Right hindlimb (tissue), 1 donor: Measurements from ENCODE around the gene DNAH3.
A peak's percentile ranks its signal among the peaks of the same experiment; 100 is the strongest.
"Not testable (repeated sequence)": the region's sequence is repeated elsewhere in the genome, so short reads cannot be mapped to it uniquely, and the experiment has no call there.

Source experiments
- DNase-seq: peaks from one replicate; pipeline ENCODE4 v3.0.0-alpha.2; 2018

Gene DNAH3

DNA sequence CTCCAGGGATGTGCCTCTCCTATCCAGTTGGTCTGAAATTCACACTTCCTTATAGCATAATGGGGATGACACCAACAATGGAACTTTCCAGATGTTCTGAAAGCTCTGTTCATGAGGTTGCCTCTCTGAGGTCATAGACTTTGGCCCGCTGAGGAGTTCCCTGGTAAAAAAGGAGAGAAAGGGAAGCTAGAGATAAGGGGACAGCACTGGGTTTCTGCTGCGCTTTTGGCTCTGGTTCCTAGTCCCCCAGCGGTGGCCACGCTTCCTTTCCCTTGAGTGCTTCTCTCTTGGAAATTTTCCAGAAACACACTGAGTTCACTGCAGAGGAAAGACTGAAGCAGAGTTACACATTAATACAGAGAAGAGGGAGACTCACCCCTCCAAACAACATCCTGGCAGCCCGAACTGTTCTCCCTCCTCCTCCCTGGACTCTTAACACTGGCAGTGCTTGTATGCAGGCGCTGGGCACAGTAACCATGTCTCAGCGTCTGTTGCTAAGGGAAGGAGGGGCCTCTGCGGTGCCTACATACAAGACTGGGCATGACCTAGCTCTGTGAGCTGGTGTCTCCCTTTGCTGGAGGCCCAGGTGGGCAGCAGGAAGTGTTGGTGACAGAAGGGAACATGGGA is at the start of gene DNAH3:
TSS of gene DNAH3 (minus strand) at position 472 of the 627 bp plus-strand sequence. CDS start 527 bp downstream, outside the sequence.
- DNase-seq, result no peak

DNA sequence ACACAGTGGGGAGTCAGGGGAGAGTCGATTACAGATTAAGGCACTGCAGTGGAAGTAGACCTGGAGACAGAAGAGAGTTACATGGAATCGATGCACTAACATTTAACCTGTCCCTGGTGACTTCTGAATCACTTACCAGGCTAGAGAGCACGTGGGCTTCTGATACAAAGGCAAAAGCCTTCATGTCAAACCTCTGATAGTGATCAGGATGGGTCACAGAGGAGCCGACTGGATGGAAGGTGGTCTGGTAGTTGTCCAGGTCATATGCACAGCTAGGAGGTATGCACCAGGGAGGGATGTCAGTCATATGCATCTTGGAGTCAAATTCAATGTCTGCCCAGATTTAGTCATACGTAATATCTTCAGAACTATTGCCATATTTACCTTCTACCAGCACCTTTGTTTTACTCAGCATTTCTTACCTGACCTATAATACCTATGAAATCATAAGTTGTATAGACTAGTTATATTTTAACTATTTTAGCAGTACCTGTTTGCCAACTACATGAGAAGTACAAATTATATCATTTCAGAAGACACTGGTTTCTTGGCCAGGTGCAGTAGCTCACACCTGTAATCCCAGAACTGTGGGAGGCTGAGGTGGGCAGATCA is 49.1 kb upstream of the DNAH3 start:
- DNase-seq, result no peak

- no peak for DNase-seq
These were observed 47.0 kb upstream of the DNAH3 start for GRCh38 chr16:21197621-21198020.

DNA sequence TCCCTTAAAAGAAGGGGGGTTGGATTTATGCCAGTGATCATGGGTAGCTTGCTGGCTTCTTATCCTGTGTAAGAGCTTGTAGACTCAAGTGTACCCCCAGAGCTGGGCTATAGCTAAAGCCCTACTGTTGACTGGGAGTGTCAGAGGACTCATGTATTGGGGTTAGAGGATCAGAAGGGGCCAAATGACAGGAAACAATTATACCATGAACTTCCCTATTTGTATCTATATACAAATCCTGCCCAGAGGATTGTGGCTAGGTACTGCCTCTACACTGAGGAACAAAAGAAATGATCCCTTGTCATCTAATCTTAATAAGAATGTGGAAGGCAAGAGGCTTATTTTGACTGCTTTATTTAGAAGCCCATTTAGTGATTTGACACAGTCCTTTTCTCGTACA is 46.5 kb upstream of the DNAH3 start:
- DNase-seq, result no peak

GRCh38 chr16:21195330-21195729 is 44.7 kb upstream of the DNAH3 start:
- not testable (repeated sequence) for DNase-seq

DNA sequence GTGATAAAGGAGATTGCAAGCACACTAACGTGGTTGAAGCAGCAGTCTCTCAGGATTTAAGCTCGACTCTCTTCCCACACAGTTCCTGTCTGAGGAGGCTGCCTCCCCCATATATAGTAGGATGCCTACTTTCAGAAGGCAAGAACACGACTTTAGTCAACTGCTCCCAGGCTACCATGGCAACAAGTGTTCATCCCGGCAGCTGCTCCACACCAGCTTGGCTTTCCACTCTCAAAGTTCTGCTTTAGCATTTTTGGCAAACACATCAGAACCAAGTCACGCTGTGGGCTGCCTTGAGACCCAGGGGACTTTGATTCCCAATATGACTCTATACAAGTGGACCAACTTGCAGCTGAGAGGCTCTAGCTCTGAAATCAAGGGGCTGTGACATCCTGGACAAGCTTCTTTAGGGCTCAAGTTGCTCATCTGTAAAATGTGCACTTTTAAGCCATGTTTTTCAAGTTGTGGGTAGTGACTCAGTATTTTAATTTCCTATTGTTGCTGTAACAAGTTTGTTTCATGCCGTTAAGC is 44.2 kb upstream of the DNAH3 start:
- DNase-seq, result peak; percentile 41

GRCh38 chr16:21192991-21193390 is 42.3 kb upstream of the DNAH3 start:
- no peak for DNase-seq

DNA sequence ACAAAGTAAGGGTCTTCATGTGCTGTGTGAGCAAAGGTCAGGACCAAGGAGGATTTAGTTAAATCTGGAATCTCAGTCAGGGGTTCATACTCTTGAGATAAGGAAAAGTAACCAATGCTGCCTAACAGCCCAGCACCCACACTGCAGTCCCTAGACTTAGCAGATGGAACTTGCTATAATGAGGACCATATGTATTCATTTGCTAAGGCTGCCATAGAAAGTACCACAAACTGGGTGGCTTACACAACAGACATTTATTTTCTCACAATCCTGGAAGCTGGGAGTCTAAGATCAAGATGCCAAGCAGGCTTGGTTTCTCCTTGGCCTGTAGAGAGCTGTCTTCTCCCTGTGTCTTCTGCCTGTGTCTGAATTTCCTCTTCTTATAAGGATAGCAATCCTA is 40.0 kb upstream of the DNAH3 start:
- DNase-seq, result no peak

DNA sequence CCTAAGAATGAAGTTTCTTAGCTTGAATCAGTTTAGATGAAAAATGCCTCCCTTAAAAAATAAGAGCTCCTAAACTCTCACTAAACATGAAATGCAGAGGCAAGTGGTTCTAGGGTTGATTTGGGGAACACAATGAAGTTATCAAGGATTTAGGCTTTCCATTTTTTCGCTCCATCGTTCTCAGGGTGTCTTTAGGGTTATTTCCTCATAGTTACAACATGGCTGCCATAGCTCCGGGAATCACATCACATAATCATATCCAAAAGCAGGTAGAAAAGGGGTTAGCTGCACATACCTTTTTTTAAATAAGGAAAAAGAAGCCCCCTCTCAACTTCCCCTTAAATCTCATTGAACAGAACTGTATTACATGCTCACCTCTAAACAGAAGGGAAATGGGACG is 39.4 kb upstream of the DNAH3 start:
- no peak for DNase-seq

- DNase-seq, result no peak
These were observed 38.7 kb upstream of the DNAH3 start for GRCh38 chr16:21189311-21189710.

DNA sequence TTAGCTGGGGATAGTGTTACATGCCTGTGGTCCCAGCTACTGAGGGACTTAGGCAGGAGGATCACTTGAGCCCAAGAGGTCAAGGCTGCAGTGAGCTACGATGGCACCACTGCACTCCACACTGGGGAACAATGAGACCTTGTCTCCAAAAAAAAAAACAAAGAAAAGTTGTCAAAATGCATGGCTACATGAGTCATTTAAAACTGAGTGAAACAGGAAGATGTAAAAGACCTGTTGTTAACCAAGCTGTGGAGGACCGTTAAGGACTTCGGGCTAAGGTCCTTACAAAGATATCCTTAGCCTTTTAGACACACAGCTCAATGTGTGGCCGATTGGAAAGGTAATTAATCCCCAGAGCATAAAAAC is 35.7 kb upstream of the DNAH3 start:
- DNase-seq, result no peak

DNA sequence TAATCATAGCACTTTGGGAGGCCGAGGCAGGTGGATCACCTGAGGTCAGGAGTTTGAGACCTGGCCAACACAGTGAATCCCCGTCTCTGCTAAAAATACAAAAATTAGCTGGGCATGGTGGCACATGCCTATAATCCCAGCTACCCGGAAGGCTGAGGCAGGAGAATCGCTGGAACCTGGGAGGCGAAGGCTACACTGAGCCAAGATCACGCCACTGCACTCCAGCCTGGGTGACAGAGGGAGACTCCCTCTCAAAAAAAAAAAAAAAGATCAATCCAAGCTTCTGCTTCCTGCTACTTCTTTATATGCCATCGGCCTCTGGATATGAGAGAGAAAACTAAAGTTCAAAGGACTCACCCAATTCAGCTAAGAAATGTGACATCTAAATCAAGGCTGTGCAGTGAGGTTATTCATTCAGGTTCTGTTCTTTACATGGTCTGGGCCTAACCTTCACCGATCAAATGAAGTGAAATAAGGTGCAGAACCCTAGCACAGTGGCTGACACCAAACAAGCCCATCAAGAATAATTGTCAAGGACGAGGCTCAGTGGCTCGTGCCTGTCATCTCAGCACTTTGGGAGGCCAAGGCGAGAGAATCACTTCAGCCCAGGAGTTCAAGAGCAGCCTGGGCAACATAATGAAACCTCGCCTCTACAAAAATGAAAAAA is 35.1 kb upstream of the DNAH3 start:
- no peak for DNase-seq

GRCh38 chr16:21184834-21185233 is 34.2 kb upstream of the DNAH3 start:
- DNase-seq, result no peak

DNA sequence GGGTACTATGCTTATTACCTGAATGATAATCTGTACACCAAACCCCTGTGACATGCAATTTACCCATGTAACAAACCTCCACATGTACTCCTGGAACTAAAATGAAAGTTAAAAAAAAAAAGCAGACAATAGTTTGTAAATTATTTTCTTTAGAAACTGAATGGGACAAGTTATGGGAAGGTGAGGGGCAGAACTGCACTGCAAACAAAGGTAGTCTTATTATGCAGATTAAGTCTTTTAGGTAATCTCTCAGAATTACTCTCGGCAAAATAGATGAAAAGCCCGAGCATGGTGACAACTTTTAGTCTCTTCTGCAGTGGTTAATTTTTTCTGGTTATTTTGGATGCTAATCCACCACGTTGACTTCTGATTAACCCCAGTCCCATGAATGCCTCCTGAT is 33.3 kb upstream of the DNAH3 start:
- DNase-seq, result no peak

DNA sequence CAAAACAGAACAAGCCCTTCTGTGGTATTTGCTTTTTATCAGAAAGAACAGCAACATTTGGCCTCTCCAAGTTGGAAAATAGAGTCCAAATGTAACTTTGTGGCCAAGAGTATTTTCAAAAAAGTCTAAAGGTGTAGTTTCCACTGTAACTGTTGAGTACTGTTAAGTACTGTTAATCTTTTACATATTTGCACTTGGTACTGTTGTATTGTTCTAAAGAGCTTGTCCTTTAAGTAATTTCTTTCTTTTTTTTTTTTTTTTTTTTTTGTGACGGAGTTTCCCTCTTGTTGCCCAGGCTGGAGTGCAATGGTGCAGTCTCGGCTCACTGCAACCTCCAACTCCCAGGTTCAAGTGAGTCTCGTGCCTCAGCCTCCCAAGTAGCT is 29.3 kb upstream of the DNAH3 start:
- DNase-seq, result no peak

GRCh38 chr16:21179126-21179982 is 28.7 kb upstream of the DNAH3 start:
- DNase-seq, result no peak

GRCh38 chr16:21175397-21175796 is 24.8 kb upstream of the DNAH3 start:
- no peak for DNase-seq

GRCh38 chr16:21172650-21173049 is 22.0 kb upstream of the DNAH3 start:
- DNase-seq, result no peak

- not testable (repeated sequence) for DNase-seq
These were observed 19.5 kb upstream of the DNAH3 start for GRCh38 chr16:21170116-21170515.

DNA sequence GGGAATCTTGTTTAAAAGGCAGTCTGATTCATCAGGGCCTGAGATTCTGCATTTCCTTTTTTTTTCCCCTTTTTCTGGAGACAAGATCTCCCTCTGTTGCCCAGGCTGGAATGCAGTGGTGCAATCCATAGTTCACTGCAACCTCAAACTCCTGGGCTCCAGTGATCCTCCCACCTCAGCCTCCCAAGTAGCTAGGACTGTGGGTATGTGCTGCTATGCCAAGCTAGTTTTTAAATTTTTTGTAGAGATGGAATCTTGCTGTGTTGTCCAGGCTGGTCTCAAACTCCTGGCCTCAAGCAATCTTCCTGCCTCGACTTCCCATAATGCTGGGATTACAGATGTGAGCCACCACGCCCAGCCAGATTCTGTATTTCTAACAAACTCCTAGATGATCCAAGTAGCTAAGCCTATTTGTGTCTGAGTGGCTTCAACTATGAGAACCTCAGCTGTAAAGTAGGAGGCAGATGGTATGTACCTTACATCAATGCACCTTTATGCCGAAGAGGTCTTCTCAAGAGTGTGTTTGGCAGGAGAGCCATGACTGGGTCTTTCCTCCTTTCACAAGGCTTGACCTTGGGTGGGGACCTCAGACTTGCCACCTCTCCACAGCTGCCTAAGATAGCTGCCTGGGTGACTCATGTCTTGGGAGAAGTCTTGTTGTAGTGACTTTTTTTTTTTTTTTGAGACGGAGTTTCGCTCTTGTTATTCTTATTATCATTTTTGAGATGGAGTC is 18.8 kb upstream of the DNAH3 start:
- no peak for DNase-seq

- DNase-seq, result no peak
These were observed 17.4 kb upstream of the DNAH3 start for GRCh38 chr16:21167929-21168602.

- DNase-seq, result no peak
These were observed 16.7 kb upstream of the DNAH3 start for GRCh38 chr16:21167360-21167759.
